PC-9 (cell line): ENCODE results near the gene CEP70.

Experiments
- EZH2 ChIP-seq: fragments of 200-600 bp; sonication (generic); IDR thresholded peaks from 2 replicates; pipeline ENCODE4 v1.8.0; 2017; ENCODE audit warnings: antibody characterized with exemption, low read depth
- TF ChIP-seq, protein P1 (sequence below): fragments of 200-600 bp; sonication (generic); conservative IDR thresholded peaks from 2 replicates; pipeline ENCODE4 v1.6.1; 2017; ENCODE audit warnings: mixed run types, antibody characterized with exemption, mild to moderate bottlenecking, moderate library complexity

DNA sequence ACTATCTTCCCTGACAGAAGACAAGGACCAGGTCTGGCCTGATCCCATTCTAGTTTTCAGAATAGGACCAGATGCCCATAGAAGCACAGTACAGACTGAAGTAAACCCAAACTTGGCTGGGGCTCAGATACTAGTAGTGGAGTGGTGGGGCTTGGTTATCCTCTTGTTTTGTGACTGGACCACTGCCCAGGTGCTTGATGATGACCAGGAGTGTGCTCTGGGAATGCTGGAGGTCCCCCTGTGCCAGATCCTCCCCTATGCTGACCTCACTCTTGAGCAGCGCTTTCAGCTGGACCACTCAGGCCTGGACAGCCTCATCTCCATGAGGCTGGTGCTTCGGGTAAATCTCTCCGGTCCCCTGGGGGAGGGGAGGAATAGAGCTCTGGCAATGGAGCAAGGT lies 123.4 kb downstream of the CEP70 start:
- TF ChIP-seq, protein P1, sequence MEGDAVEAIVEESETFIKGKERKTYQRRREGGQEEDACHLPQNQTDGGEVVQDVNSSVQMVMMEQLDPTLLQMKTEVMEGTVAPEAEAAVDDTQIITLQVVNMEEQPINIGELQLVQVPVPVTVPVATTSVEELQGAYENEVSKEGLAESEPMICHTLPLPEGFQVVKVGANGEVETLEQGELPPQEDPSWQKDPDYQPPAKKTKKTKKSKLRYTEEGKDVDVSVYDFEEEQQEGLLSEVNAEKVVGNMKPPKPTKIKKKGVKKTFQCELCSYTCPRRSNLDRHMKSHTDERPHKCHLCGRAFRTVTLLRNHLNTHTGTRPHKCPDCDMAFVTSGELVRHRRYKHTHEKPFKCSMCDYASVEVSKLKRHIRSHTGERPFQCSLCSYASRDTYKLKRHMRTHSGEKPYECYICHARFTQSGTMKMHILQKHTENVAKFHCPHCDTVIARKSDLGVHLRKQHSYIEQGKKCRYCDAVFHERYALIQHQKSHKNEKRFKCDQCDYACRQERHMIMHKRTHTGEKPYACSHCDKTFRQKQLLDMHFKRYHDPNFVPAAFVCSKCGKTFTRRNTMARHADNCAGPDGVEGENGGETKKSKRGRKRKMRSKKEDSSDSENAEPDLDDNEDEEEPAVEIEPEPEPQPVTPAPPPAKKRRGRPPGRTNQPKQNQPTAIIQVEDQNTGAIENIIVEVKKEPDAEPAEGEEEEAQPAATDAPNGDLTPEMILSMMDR = no peak
- no peak for TF ChIP-seq EZH2
